HEK293 (cell line): ENCODE measurements around the gene EGFR.

ENCODE experiments used
- CTCF ChIP-seq: fragments of 450-650 bp; formaldehyde crosslinking; IDR thresholded peaks from 2 replicates; pipeline ENCODE4 v1.5.1; 2016; ENCODE audit warnings: missing biosample characterization, missing genetic modification characterization
- KLF16 ChIP-seq: fragments of 450-650 bp; formaldehyde crosslinking; IDR thresholded peaks from 2 replicates; pipeline ENCODE4 v1.5.1; 2017; ENCODE audit warnings: missing biosample characterization, missing genetic modification characterization
- ZNF133 ChIP-seq: fragments of 450-650 bp; formaldehyde crosslinking; IDR thresholded peaks from 2 replicates; pipeline ENCODE4 v1.5.1; 2016; ENCODE audit warnings: missing biosample characterization, missing genetic modification characterization
- ZNF391 ChIP-seq: fragments of 450-650 bp; formaldehyde crosslinking; IDR thresholded peaks from 2 replicates; pipeline ENCODE4 v1.5.1; 2016; ENCODE audit warnings: low read depth, missing biosample characterization, missing genetic modification characterization, borderline replicate concordance

- TF ChIP-seq CTCF (tag by site-specific recombination) (no peak), ZNF391 (no peak), KLF16 (tag by site-specific recombination) (no peak), ZNF133 (tag by site-specific recombination) (no peak)
Measured at GRCh38 chr7:55150166-55150565, 131.3 kb downstream of the EGFR start.
